OCI-LY3 (cell line): ENCODE data around the gene FGD5.
A peak's percentile ranks its signal among the peaks of the same experiment; 100 is the strongest.

Experiments
- H2AFZ ChIP-seq: fragments of 200-600, 300-600 bp; shearing (Covaris generic); 2 replicates; pipeline ENCODE4 v1.6.0; 2014; ENCODE audit warnings: antibody characterized with exemption, low read depth, low read length
- H3K27ac ChIP-seq: fragments of 200-600, 300-600 bp; sonication (generic); 2 replicates; pipeline ENCODE4 v1.5.1; 2014; ENCODE audit warnings: mild to moderate bottlenecking, low read length, moderate library complexity, mixed read lengths
- H3K27me3 ChIP-seq: fragments of 200-600, 300-600 bp; sonication (generic); 2 replicates; pipeline ENCODE4 v1.6.1; 2014; ENCODE audit warnings: low read depth, low read length, mixed read lengths
- H3K36me3 ChIP-seq: fragments of 200-600, 300-600 bp; sonication (generic); replicated peaks from 2 replicates; pipeline ENCODE3; 2014; ENCODE audit warnings: low read depth, low read length, mixed read lengths
- H3K4me1 ChIP-seq: fragments of 300-600, 200-600 bp; sonication (generic); 2 replicates; pipeline ENCODE4 v1.6.1; 2014; ENCODE audit warnings: low read length, mixed read lengths
- H3K4me2 ChIP-seq: fragments of 200-600, 300-600 bp; sonication (generic); 2 replicates; pipeline ENCODE4 v1.6.1; 2014; ENCODE audit warnings: low read length, mixed read lengths
- H3K4me3 ChIP-seq: fragments of 300-600, 200-600 bp; sonication (generic); 2 replicates; pipeline ENCODE4 v1.5.1; 2014; ENCODE audit warnings: antibody characterized with exemption, mild to moderate bottlenecking, low read length, moderate library complexity
- H3K79me2 ChIP-seq: fragments of 300-600, 200-600 bp; shearing (Covaris generic); 2 replicates; pipeline ENCODE4 v1.6.1; 2014; ENCODE audit warnings: mild to moderate bottlenecking, low read length, mixed read lengths
- H3K9ac ChIP-seq: fragments of 300-600, 200-600 bp; shearing (Covaris generic); 2 replicates; pipeline ENCODE4 v1.6.0; 2014; ENCODE audit warnings: mild to moderate bottlenecking, low read length, moderate library complexity
- H3K9me3 ChIP-seq: fragments of 200-600, 300-600 bp; shearing (Covaris generic); 2 replicates; pipeline ENCODE4 v1.6.1; 2014; ENCODE audit warnings: low read length, mixed read lengths; ENCODE audit not compliant: insufficient read depth
- H4K20me1 ChIP-seq: fragments of 200-600, 300-600 bp; sonication (generic); 2 replicates; pipeline ENCODE4 v1.6.1; 2016; ENCODE audit warnings: low read length, mixed read lengths; ENCODE audit not compliant: insufficient read depth
- EZH2phosphoT487 ChIP-seq: fragments of 200-600 bp; shearing (Covaris generic); IDR thresholded peaks from 2 replicates; pipeline ENCODE4 v1.6.1; 2018; ENCODE audit warnings: antibody characterized with exemption, mixed run types, low read depth
- TF ChIP-seq, protein P1 (sequence below): fragments of 200-600, 300-600 bp; sonication (generic); IDR thresholded peaks from 2 replicates; pipeline ENCODE4 v1.5.1; 2014; ENCODE audit warnings: antibody characterized with exemption, low read length, low read depth

Gene FGD5

DNA sequence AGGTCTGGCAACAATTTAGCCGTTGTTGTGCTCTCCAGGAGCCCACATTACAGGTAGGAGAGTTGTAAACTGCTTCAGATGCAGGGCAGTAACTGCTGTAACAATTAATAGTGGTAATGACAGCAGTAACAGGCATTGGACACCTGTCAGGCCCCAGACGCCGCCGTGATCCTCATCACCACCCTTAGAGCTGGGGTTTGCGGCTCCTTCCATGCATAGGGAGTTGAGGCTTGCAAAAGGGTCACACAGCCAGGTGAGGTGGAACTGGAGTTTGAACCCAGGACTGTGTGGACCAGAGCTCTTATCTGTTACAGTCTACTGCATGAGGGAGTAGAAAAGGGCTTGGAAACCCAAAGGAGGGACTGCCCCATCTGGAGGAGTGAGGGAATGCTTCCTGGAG lies 101.8 kb downstream of the FGD5 start:
- no peaks in the 10 kb centered on the region for H3K79me2 ChIP-seq
- peaks cover 35% of the 10 kb centered on the region for H3K27me3 ChIP-seq
- no peak overlapping the region for H3K9ac ChIP-seq
- no peak for TF ChIP-seq EZH2phosphoT487
- TF ChIP-seq, protein P1, sequence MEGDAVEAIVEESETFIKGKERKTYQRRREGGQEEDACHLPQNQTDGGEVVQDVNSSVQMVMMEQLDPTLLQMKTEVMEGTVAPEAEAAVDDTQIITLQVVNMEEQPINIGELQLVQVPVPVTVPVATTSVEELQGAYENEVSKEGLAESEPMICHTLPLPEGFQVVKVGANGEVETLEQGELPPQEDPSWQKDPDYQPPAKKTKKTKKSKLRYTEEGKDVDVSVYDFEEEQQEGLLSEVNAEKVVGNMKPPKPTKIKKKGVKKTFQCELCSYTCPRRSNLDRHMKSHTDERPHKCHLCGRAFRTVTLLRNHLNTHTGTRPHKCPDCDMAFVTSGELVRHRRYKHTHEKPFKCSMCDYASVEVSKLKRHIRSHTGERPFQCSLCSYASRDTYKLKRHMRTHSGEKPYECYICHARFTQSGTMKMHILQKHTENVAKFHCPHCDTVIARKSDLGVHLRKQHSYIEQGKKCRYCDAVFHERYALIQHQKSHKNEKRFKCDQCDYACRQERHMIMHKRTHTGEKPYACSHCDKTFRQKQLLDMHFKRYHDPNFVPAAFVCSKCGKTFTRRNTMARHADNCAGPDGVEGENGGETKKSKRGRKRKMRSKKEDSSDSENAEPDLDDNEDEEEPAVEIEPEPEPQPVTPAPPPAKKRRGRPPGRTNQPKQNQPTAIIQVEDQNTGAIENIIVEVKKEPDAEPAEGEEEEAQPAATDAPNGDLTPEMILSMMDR = no peak
- no peak overlapping the region for H3K27ac ChIP-seq
- no peaks in the 10 kb centered on the region for H4K20me1 ChIP-seq
- H2AFZ ChIP-seq = peak overlapping the region; percentile 53; the same call in 1 of the 2 replicates
- H3K4me1 ChIP-seq = peaks cover 3% of the 10 kb centered on the region; the same call in 1 of the 2 replicates
- no peaks in the 10 kb centered on the region for H3K9me3 ChIP-seq
- H3K36me3 ChIP-seq = no peaks in the 10 kb centered on the region
- peak overlapping the region; percentile 29; the same call in 1 of the 2 replicates for H3K4me2 ChIP-seq
- H3K4me3 ChIP-seq = no peak overlapping the region

DNA sequence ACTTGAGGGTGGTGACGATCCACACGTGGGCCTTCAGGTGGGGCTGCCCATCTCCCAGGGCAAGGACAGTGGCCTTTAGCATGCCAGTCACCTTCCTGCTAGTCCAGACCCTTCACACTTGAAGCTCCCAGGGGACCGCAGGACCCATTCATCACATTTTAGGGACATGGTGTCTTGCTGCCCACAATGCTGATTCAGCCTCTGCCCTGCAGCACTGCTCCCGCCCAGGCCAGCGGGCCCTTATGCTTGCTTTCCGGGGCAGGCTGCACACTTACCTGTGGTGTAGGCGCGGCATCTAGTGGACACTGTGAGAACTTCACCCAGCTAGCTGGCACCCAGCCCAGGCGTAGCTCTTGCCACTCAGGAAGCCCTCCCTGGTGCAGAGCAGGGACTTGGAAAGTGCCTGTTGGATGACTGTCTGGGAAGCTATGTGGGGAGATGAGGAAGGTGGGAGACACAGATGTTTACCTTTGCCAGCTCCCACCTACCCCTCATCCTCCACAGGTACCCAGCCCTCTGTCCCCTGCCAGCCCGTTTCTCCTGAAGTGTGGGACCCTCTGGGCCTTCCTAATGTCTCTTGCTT lies 102.4 kb downstream of the FGD5 start:
- H3K36me3 ChIP-seq = no peaks in the 10 kb centered on the region
- H3K4me1 ChIP-seq = peaks cover 3% of the 10 kb centered on the region; the same call in 1 of the 2 replicates
- H3K4me3 ChIP-seq = no peak overlapping the region
- H3K27me3 ChIP-seq = peaks cover 32% of the 10 kb centered on the region
- no peaks in the 10 kb centered on the region for H4K20me1 ChIP-seq
- TF ChIP-seq, protein P1 = peak; percentile 97
- TF ChIP-seq EZH2phosphoT487 = no peak
- H3K9ac ChIP-seq = no peak overlapping the region
- no peaks in the 10 kb centered on the region for H3K9me3 ChIP-seq
- H3K79me2 ChIP-seq = no peaks in the 10 kb centered on the region
- H3K27ac ChIP-seq = no peak overlapping the region
- H3K4me2 ChIP-seq = peak overlapping the region; percentile 29
- peak overlapping the region; percentile 53; the same call in 1 of the 2 replicates for H2AFZ ChIP-seq

DNA sequence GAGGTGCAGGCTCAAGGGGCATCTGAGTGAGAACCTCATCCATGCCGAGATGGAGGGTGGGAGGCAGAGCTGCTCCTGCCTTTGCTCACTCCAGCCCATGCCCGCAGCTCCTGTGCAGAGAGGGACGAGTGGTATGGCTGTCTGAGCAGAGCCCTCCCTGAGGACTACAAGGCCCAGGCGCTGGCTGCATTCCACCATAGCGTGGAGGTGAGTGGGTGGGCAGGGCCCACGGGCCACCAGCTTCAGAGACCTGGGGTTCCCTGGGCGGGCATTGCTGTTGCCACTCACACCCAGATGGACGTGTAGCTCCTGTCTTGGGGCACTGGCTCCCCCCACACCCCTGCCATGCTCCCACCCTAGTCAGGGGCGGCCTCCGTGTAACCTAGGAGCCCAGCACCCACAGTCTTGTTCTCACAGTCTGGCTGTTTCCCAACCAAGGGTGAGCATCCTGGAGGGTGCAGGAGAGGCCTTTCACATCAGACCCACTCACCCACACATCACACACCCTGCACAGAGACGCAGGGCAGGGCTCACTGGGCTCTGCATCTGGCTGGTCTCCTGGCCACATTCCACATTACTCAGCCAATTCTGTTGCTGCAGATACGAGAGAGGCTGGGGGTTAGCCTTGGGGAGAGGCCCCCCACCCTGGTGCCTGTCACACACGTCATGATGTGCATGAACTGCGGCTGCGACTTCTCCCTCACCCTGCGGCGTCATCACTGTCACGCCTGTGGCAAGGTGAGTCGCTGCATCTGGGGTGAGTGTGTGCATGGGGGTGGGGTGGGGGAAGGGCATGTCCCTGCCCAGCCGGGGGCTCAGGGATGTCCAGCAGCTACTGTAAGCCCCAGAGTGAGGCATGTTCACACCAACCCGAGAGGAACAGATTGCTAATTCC lies 103.3 kb downstream of the FGD5 start:
- Histone ChIP-seq H3K4me1 (peaks cover 3% of the 10 kb centered on the region; the same call in 1 of the 2 replicates), H3K27ac (no peak overlapping the region), H3K9ac (no peak overlapping the region), H3K4me3 (no peak overlapping the region), H3K79me2 (no peaks in the 10 kb centered on the region), H3K27me3 (peaks cover 23% of the 10 kb centered on the region), H3K4me2 (no peak overlapping the region), H2AFZ (no peak overlapping the region), H3K36me3 (no peaks in the 10 kb centered on the region), H4K20me1 (no peaks in the 10 kb centered on the region), H3K9me3 (no peaks in the 10 kb centered on the region)
- TF ChIP-seq EZH2phosphoT487 = no peak
- TF ChIP-seq, protein P1 = no peak

DNA sequence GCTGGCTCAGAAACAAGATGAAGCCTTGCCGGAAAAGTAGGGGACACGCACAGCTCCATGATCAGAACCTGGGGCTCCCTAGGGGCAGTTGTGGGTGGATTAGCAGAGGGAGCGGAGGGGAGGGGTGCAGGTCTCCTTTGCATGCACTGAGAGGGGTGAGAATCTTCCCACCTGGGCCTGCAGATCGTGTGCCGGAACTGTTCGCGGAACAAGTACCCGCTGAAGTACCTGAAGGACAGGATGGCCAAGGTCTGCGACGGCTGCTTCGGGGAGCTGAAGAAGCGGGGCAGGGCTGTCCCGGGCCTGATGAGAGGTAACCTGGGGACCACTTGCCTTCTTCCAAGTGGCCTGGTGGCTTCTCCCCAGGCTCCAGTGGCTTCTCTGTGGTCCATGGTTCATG lies 104.1 kb downstream of the FGD5 start:
- H3K27me3 ChIP-seq = peaks cover 17% of the 10 kb centered on the region
- no peaks in the 10 kb centered on the region for H4K20me1 ChIP-seq
- H3K4me3 ChIP-seq = no peak overlapping the region
- no peaks in the 10 kb centered on the region for H3K9me3 ChIP-seq
- H3K4me2 ChIP-seq = no peak overlapping the region
- H2AFZ ChIP-seq = no peak overlapping the region
- H3K27ac ChIP-seq = no peak overlapping the region
- TF ChIP-seq, protein P1 = no peak
- TF ChIP-seq EZH2phosphoT487 = no peak
- H3K4me1 ChIP-seq = peaks cover 3% of the 10 kb centered on the region; the same call in 1 of the 2 replicates
- no peak overlapping the region for H3K9ac ChIP-seq
- no peaks in the 10 kb centered on the region for H3K36me3 ChIP-seq
- no peaks in the 10 kb centered on the region for H3K79me2 ChIP-seq
